PC-9 (cell line): ENCODE data around the gene GAS7.

ENCODE experiments used
- CTCF ChIP-seq: fragments of 200-600 bp; sonication (generic); conservative IDR thresholded peaks from 2 replicates; pipeline ENCODE4 v1.6.1; 2017; ENCODE audit warnings: mixed run types, antibody characterized with exemption, mild to moderate bottlenecking, moderate library complexity
- EZH2 ChIP-seq: fragments of 200-600 bp; sonication (generic); IDR thresholded peaks from 2 replicates; pipeline ENCODE4 v1.8.0; 2017; ENCODE audit warnings: antibody characterized with exemption, low read depth

GRCh38 chr17:10099051-10099571, 99.3 kb downstream of the GAS7 start:
- no peak for TF ChIP-seq CTCF
- TF ChIP-seq EZH2 = no peak
